GM21528 (cell line): ENCODE results near the gene RASSF8.

Experiments used
- ATAC-seq: cut with Tn5 transposase; IDR thresholded peaks from one replicate; pipeline ENCODE4 v1.9.1; 2021; ENCODE audit warnings: mild to moderate bottlenecking, moderate library complexity; ENCODE audit not compliant: unreplicated experiment, low FRiP score

The RASSF8 gene

GRCh38 chr12:26122681-26123481, 164.4 kb downstream of the RASSF8 start:
- no peak for ATAC-seq

GRCh38 chr12:26123482-26123980, 165.0 kb downstream of the RASSF8 start:
- ATAC-seq: no peak

GRCh38 chr12:26124446-26125399, 166.2 kb downstream of the RASSF8 start, which contains the start of gene BHLHE41:
TSS of gene BHLHE41 (minus strand) at chr12:26125037. CDS start at chr12:26124779, 258 bp downstream.
- ATAC-seq: no peak

- ATAC-seq: peak; percentile 34
Observed at GRCh38 chr12:26125400-26126339, 167.2 kb downstream of the RASSF8 start.

- ATAC-seq: peak; percentile 48
Observed at GRCh38 chr12:26126340-26127284, 168.1 kb downstream of the RASSF8 start.

- ATAC-seq: no peak
Observed at GRCh38 chr12:26127404-26127803, 168.9 kb downstream of the RASSF8 start.

GRCh38 chr12:26128168-26128567, 169.7 kb downstream of the RASSF8 start:
- no peak for ATAC-seq
